22Rv1 (cell line): Measurements from ENCODE around the gene RABL6.

Source experiments
- CTCF ChIP-seq: fragments of 450-650 bp; IDR thresholded peaks from 2 replicates; pipeline ENCODE4 v1.5.1; 2017; ENCODE audit warnings: mild to moderate bottlenecking
- ZFX ChIP-seq: fragments of 450-650 bp; IDR thresholded peaks from 2 replicates; pipeline ENCODE4 v1.6.1; 2017; ENCODE audit warnings: antibody characterized with exemption, borderline replicate concordance

GRCh38 chr9:136784997-136785361 is 22.8 kb upstream of the RABL6 start:
- TF ChIP-seq CTCF (no peak), ZFX (no peak)
